DND-41 (cell line): Measurements from ENCODE around the gene HMCN1.

ENCODE experiments used
- CTCF ChIP-seq: IDR thresholded peaks from 2 replicates; pipeline ENCODE4 v1.5.1; 2012; ENCODE audit warnings: borderline replicate concordance, low read length, moderate library complexity, mild to moderate bottlenecking; ENCODE audit not compliant: poor library complexity, severe bottlenecking; ENCODE audit errors: extremely low read depth
- EZH2 ChIP-seq: IDR thresholded peaks from 3 replicates; pipeline ENCODE4 v1.6.1; 2012; ENCODE audit warnings: borderline replicate concordance, low read depth, mild to moderate bottlenecking, moderate library complexity, low read length, inconsistent platforms; ENCODE audit not compliant: severe bottlenecking

DNA sequence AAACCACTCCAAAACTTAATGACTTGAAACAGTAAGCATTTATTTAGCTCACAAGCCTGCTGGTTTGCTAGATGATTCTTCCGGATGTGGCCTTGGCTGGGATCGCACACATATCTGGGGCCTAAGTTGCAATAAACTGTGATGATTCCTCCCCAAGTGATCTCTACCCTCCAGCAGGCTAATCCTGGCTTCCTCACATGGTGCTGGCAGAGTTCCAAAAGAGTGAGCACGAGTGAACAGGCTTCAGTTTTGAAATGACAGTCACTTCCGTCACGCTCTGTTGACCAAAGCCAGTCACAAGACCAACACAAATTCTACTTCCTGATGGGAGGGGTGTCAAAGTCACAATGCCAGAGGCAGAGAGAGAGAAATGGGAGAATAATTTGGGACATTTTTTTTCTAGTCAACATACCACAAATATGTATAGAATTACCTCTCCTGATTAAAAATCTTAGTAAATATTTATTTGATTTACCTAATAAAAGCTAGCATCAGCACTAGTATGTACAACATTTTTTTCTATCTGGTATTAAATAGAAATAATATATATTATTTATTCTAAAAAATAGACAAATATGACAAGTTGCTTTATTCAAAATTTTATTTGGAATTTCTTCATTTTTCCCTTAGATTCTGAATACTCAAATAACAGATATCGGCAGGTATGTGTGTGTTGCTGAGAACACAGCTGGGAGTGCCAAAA is 348.2 kb downstream of the HMCN1 start:
- TF ChIP-seq CTCF (no peak), EZH2 (no peak)
